Vagina (tissue), 2 donors: Measurements from ENCODE around the gene INPP5A. TPM values are rescaled to one million over a fixed set of nuclear protein-coding genes. Genes with fewer than 3 reads are reported as not detected.

Experiments used
- DNase-seq, 2 donors: peaks; one replicate each; pipeline ENCODE4 v3.0.0-alpha.2; 2017; ENCODE audit errors: extremely low spot score in 2 of 2
- H3K27ac ChIP-seq: fragments of 200-600 bp; sonication (generic); one replicate; pipeline ENCODE4 v1.5.1; 2019
- H3K27me3 ChIP-seq: fragments of 200-600 bp; sonication (generic); one replicate; pipeline ENCODE4 v1.5.1; 2019
- H3K36me3 ChIP-seq, 2 donors: fragments of 200-600 bp; sonication (generic); one replicate each; pipeline ENCODE4 v1.5.1; 2017 to 2019
- H3K4me1 ChIP-seq: fragments of 200-600 bp; sonication (generic); one replicate; pipeline ENCODE4 v1.5.1; 2019
- H3K4me3 ChIP-seq, 2 donors: fragments of 200-600 bp; sonication (generic); 1 replicate in 1 of 2; 2 replicates in 1 of 2; pipeline ENCODE4 v1.5.1; 2016 to 2019
- H3K9me3 ChIP-seq: fragments of 200-600 bp; sonication (generic); one replicate; pipeline ENCODE4 v1.5.1; 2019
- POLR2A ChIP-seq, 2 donors: fragments of 450-650 bp; IDR thresholded peaks; one replicate each; pipeline ENCODE4 v1.6.1; 2017; ENCODE audit warnings: antibody characterized with exemption in 2 of 2, mild to moderate bottlenecking in 2 of 2, moderate library complexity in 2 of 2
- POLR2AphosphoS5 ChIP-seq, 2 donors: sonication (generic); formaldehyde crosslinking; IDR thresholded peaks; one replicate each; pipeline ENCODE4 v1.9.0; 2017; ENCODE audit warnings: antibody characterized with exemption in 2 of 2, mild to moderate bottlenecking in 2 of 2, low read depth in 1 of 2; ENCODE audit not compliant: insufficient read depth in 1 of 2
- intact Hi-C: fragments of 100-400 bp; cut with DNase I; formaldehyde crosslinking; loops from one replicate; pipeline ENCODE4 v1.15.1; 2023
- total RNA-seq: library from RNA; depleted of rRNA; stranded (reverse); fragments of >200 nt; gene quantifications from one replicate; pipeline ENCODE4 v1.2.3, GENCODE V29; 2016
- TF ChIP-seq, protein P1 (sequence below), 3 experiments: fragments of 450-650 bp in 2 of 3; fragments of 200-600 bp in 1 of 3; sonication (generic) in 1 of 3; IDR thresholded peaks; one replicate each; pipeline ENCODE4 v1.5.1; 2017 to 2019; ENCODE audit warnings: antibody characterized with exemption in 3 of 3, mild to moderate bottlenecking in 2 of 3, moderate library complexity in 2 of 3

The INPP5A gene
- total RNA-seq, 1 donor from 2014 or later = 24.3 TPM

DNA sequence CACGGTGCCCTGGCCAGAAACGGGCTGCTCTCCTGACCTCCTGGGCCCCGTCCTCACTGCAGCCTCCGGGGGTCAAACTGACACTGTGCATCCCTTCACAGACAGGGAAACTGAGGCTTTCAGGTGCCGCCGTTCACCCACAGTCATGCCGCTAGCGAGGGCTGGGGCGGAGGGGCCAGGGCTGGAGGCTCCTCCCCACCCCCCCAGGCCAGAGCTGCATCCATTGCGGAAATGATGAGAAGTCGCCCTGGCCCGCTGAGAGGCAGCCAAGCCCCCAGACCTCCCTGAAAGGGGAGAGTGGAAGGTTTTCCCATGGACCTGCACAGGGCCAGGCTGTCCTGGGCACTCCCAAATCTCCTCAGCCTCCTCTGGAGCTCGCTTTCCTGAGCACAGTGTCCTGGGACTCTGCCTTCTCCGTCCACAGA lies 16.5 kb upstream of the INPP5A start:
- H3K4me1 ChIP-seq = peaks cover 57% of the 10 kb centered on the region
- no peaks in the 10 kb centered on the region for H3K27me3 ChIP-seq
- H3K27ac ChIP-seq = peak overlapping the region; percentile 93
- TF ChIP-seq POLR2AphosphoS5 (IDR thresholded peaks at IDR 0.05; ENCODE audit: insufficient read depth in 1 of 2, low read depth in 1 of 2) (no peak), POLR2A (IDR thresholded peaks at IDR 0.05) (no peak)
- TF ChIP-seq, protein P1, sequence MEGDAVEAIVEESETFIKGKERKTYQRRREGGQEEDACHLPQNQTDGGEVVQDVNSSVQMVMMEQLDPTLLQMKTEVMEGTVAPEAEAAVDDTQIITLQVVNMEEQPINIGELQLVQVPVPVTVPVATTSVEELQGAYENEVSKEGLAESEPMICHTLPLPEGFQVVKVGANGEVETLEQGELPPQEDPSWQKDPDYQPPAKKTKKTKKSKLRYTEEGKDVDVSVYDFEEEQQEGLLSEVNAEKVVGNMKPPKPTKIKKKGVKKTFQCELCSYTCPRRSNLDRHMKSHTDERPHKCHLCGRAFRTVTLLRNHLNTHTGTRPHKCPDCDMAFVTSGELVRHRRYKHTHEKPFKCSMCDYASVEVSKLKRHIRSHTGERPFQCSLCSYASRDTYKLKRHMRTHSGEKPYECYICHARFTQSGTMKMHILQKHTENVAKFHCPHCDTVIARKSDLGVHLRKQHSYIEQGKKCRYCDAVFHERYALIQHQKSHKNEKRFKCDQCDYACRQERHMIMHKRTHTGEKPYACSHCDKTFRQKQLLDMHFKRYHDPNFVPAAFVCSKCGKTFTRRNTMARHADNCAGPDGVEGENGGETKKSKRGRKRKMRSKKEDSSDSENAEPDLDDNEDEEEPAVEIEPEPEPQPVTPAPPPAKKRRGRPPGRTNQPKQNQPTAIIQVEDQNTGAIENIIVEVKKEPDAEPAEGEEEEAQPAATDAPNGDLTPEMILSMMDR (IDR thresholded peaks at IDR 0.05) = no peak
- DNase-seq = no peak
- no peak overlapping the region for H3K4me3 ChIP-seq
- H3K9me3 ChIP-seq = no peaks in the 10 kb centered on the region
- intact Hi-C loops = no loop called here
- H3K36me3 ChIP-seq = no peaks in the 10 kb centered on the region

DNA sequence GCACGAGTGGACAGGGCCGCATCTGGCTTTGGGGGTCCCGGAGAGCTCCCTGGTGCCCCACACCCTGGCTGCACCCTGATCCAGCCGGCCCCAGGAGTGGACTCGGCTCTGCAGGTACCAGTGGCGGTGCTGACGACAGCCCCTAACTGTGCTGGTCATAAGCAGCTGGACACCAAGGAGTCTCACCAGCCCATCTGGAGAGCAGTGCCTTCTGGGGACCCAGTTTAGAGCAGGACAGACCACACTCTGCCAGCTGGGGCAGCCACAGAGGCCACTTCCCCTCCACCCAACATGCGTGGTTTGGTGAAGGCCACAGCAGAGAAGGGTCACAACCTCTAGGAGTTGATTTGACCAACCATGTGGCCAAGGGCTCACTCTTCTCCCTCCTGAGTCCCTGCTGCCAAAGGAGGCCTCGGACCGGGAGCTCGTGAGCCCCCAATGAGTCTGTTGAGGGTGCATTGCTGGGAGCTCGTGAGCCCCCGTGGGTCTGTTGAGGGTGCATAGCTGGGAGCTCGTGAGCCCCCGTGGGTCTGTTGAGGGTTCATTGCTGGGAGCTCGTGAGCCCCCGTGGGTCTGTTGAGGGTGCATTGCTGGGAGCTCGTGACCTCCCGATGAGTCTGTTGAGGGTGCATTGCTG lies 16.0 kb upstream of the INPP5A start:
- intact Hi-C loops = no loop called here
- Histone ChIP-seq H3K27ac (peak overlapping the region; percentile 93), H3K27me3 (no peaks in the 10 kb centered on the region), H3K36me3 (no peaks in the 10 kb centered on the region), H3K9me3 (no peaks in the 10 kb centered on the region), H3K4me1 (peaks cover 51% of the 10 kb centered on the region), H3K4me3 (no peak overlapping the region)
- TF ChIP-seq, protein P1 (IDR thresholded peaks at IDR 0.05) = no peak
- TF ChIP-seq POLR2A (IDR thresholded peaks at IDR 0.05) (no peak), POLR2AphosphoS5 (IDR thresholded peaks at IDR 0.05; ENCODE audit: insufficient read depth in 1 of 2, low read depth in 1 of 2) (no peak)
- DNase-seq = no peak

DNA sequence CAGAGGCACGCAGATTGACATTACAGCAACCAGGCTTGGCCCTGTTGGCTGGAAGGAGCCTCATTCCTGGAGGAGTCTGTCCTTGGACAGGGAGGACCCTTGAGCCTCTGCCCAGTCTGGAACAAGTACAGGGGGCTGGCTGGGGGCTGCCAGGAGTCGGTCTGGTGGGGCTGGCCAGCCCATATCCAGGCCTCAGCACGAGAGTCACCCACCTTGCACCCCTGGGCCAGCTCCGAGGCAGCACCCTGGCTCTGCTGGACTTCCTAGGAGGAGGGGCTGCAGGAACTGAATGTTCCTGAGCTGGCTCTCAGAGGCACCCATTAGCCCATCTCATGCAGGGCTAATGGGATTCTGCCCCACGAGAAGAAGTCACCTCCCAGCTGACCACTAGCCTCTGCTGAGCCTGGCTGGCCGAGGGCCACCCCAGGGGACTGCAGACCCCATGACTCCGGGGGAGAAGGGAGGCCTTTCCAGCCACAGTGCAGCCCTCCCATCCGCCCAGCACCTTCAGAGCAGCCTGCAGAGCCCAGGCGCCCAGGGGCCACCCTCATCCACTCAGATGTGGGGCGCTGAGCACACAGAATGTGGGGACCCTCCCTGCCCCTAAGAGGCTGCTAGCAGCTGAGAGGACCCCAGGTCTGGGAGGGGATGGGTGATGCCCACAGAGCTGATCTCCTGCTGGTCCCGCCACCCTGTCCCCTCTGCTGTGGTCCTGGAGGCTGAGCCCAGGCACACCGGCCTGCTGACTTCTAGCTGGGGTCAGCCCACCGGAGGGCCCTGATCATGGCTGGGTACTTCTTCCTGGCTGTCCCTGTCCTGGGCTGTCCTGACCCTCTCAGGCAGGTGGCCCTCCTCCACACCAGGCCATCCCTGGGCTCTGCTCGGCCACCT lies 14.8 kb upstream of the INPP5A start:
- H3K9me3 ChIP-seq = no peaks in the 10 kb centered on the region
- H3K4me1 ChIP-seq = peaks cover 44% of the 10 kb centered on the region
- no peak for TF ChIP-seq POLR2A (IDR thresholded peaks at IDR 0.05)
- no peak for TF ChIP-seq POLR2AphosphoS5 (IDR thresholded peaks at IDR 0.05; ENCODE audit: insufficient read depth in 1 of 2, low read depth in 1 of 2)
- TF ChIP-seq, protein P1 (IDR thresholded peaks at IDR 0.05) = no peak
- H3K27me3 ChIP-seq = no peaks in the 10 kb centered on the region
- no peak overlapping the region for H3K4me3 ChIP-seq
- no peak for DNase-seq
- no peaks in the 10 kb centered on the region for H3K36me3 ChIP-seq
- intact Hi-C loops = no loop called here
- H3K27ac ChIP-seq = no peak overlapping the region

DNA sequence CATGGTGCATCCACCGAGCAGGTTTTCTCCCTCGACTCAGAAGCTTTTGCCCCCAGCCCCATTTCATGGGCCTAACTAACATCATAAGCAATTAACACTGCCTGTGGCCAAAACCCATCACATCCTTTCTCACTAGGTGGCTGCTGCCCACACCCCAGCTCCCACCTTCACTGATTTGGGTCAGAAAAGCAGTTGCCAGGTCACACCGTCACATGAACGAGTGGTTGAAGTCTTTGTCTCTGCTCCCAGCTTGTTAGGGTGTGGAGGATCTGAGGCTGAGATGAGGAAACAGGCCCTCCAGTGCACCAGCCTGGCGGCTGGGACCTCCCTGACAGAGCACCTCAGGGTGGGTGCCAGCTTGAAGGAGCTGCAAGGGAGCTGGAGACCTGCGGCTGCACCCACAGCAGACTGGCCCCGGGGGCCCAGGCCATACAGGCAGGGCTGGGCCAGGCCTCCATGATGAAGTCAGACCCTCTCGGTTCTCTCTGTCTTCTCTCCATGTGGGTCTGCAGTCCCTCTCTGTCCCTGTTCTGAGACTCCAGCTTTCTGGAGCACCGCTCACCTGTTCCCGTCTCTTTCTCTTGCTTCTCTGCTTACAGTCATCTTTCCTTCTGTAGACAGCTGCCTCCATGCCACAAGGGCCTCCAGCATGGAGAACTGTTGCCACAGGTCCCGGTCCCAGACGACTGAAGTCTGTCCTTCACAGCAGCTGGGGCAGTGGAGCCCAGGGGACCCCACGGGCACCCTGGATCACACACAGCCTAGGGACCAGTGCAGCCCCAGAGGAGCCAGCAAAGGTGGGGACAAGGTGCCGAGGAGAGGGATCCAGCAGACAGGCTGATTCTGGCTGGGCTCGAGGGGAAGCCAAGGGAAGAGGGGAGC lies 13.8 kb upstream of the INPP5A start:
- no peaks in the 10 kb centered on the region for H3K36me3 ChIP-seq
- no peak overlapping the region for H3K4me3 ChIP-seq
- H3K9me3 ChIP-seq = no peaks in the 10 kb centered on the region
- no peak overlapping the region for H3K27ac ChIP-seq
- TF ChIP-seq, protein P1 (IDR thresholded peaks at IDR 0.05) = no peak
- no peak for TF ChIP-seq POLR2AphosphoS5 (IDR thresholded peaks at IDR 0.05; ENCODE audit: insufficient read depth in 1 of 2, low read depth in 1 of 2)
- no peak for TF ChIP-seq POLR2A (IDR thresholded peaks at IDR 0.05)
- DNase-seq = no peak
- no peaks in the 10 kb centered on the region for H3K27me3 ChIP-seq
- intact Hi-C loops = no loop called here
- H3K4me1 ChIP-seq = peaks cover 34% of the 10 kb centered on the region
